H1 (cell line): Measurements from ENCODE around the gene CERS1. TPM values are rescaled to one million over a fixed set of nuclear protein-coding genes. Genes with fewer than 3 reads are reported as not detected.
A peak's percentile ranks its signal among the peaks of the same experiment; 100 is the strongest.

Experiments
- ASH2L ChIP-seq: fragments of 200-600, 300-600 bp; sonication (generic); IDR thresholded peaks from one replicate; pipeline ENCODE4 v1.7.1; 2017; ENCODE audit warnings: low read length
- BRCA1 ChIP-seq: IDR thresholded peaks from 2 replicates; pipeline ENCODE4 v1.6.1; 2012; ENCODE audit warnings: low read depth, low read length, improper control_type of control experiment
- CEBPB ChIP-seq: IDR thresholded peaks from 2 replicates; pipeline ENCODE4 v1.6.1; 2012; ENCODE audit warnings: low read depth, low read length
- CTBP2 ChIP-seq: IDR thresholded peaks from 2 replicates; pipeline ENCODE4 v1.7.0; 2011; ENCODE audit warnings: borderline replicate concordance, mild to moderate bottlenecking, moderate library complexity, mixed read lengths, low read length; ENCODE audit not compliant: insufficient read depth, insufficient read length
- E2F6 ChIP-seq: IDR thresholded peaks from 2 replicates; pipeline ENCODE4 v1.6.1; 2012; ENCODE audit warnings: inconsistent platforms
- FOSL1 ChIP-seq: IDR thresholded peaks from 2 replicates; pipeline ENCODE4 v1.6.1; 2011; ENCODE audit warnings: mild to moderate bottlenecking, low read depth, low read length, moderate library complexity; ENCODE audit not compliant: insufficient read depth
- GTF2F1 ChIP-seq: IDR thresholded peaks from 2 replicates; pipeline ENCODE4 v1.6.1; 2012; ENCODE audit warnings: low read depth, low read length, improper control_type of control experiment, borderline replicate concordance
- HDAC6 ChIP-seq: IDR thresholded peaks from one replicate; pipeline ENCODE4 v1.7.1; 2012; ENCODE audit warnings: low read depth, mild to moderate bottlenecking, inconsistent platforms, low read length, moderate library complexity
- JUND ChIP-seq: IDR thresholded peaks from 2 replicates; pipeline ENCODE4 v1.6.1; 2011; ENCODE audit warnings: mild to moderate bottlenecking, improper control_type of control experiment, low read length
- KDM1A ChIP-seq: fragments of 200-600, 300-600 bp; sonication (generic); IDR thresholded peaks from 2 replicates; pipeline ENCODE4 v1.7.1; 2016; ENCODE audit warnings: mild to moderate bottlenecking, low read length, borderline replicate concordance
- KDM5A ChIP-seq: fragments of 200-600 bp; IDR thresholded peaks from 2 replicates; pipeline ENCODE4 v1.7.1; 2012; ENCODE audit warnings: mild to moderate bottlenecking, low read length, inconsistent platforms, mixed read lengths
- MAX ChIP-seq: IDR thresholded peaks from 2 replicates; pipeline ENCODE4 v1.6.1; 2012; ENCODE audit warnings: inconsistent platforms
- PHF8 ChIP-seq: fragments of 200-600 bp; sonication (generic); conservative IDR thresholded peaks from 2 replicates; pipeline ENCODE4 v1.7.1; 2012; ENCODE audit warnings: low read depth, mild to moderate bottlenecking, inconsistent platforms, low read length, moderate library complexity
- RFX5 ChIP-seq: IDR thresholded peaks from 2 replicates; pipeline ENCODE4 v1.6.1; 2011; ENCODE audit warnings: low read depth, low read length, improper control_type of control experiment, borderline replicate concordance
- SIN3A ChIP-seq, 2 experiments: IDR thresholded peaks in 1 of 2; conservative IDR thresholded peaks in 1 of 2; 2 replicates each; pipeline ENCODE4 v1.6.1; 2011 to 2012; ENCODE audit warnings: low read length in 2 of 2, improper control_type of control experiment in 1 of 2, low read depth in 1 of 2, mild to moderate bottlenecking in 1 of 2
- SP4 ChIP-seq: IDR thresholded peaks from 2 replicates; pipeline ENCODE4 v1.6.1; 2012; ENCODE audit warnings: low read length, inconsistent platforms
- SRF ChIP-seq: IDR thresholded peaks from 2 replicates; pipeline ENCODE4 v1.6.1; 2011; ENCODE audit warnings: mild to moderate bottlenecking, low read depth, low read length, moderate library complexity
- TAF1 ChIP-seq: IDR thresholded peaks from 2 replicates; pipeline ENCODE4 v1.6.1; 2011; ENCODE audit warnings: mild to moderate bottlenecking, low read depth, low read length
- TCF12 ChIP-seq: IDR thresholded peaks from 2 replicates; pipeline ENCODE4 v1.6.1; 2011; ENCODE audit warnings: low read depth, mild to moderate bottlenecking, low read length
- USF2 ChIP-seq: IDR thresholded peaks from 2 replicates; pipeline ENCODE4 v1.6.1; 2011; ENCODE audit warnings: low read length, improper control_type of control experiment
- polyA plus RNA-seq, 7 experiments: library from polyadenylated mRNA; depleted of rRNA in 3 of 7; stranded (reverse) in 5 of 7; unstranded in 2 of 7; fragments of >200 nt in 5 of 7; fragments of 200-250 nt in 2 of 7; gene quantifications; 1 replicate in 5 of 7; 2 replicates in 1 of 7; 4 replicates in 1 of 7; pipeline versions ENCODE4 v1.2.1 to v1.2.3, GENCODE V29; 2011 to 2013; ENCODE audit warnings: missing spikeins in 2 of 7, mixed read lengths in 2 of 7
- total RNA-seq: library from RNA; stranded (reverse); fragmentation: NEBNext Ultra II Directional; extraction: Animal tissue kit (Norgen Biotek cat#: 25700); gene quantifications from 2 replicates; pipeline ENCODE4 v1.2.1, GENCODE V29; 2021
- TF ChIP-seq, protein P1 (sequence below): IDR thresholded peaks from 2 replicates; pipeline ENCODE4 v1.6.1; 2012; ENCODE audit warnings: low read length, inconsistent platforms

CERS1 gene
- total and polyA plus RNA-seq, 2 of the 8 experiments (the other 6 are each of a cell fraction or from before 2014, with no cell fraction given) = 18.6 to 51.0 TPM

DNA sequence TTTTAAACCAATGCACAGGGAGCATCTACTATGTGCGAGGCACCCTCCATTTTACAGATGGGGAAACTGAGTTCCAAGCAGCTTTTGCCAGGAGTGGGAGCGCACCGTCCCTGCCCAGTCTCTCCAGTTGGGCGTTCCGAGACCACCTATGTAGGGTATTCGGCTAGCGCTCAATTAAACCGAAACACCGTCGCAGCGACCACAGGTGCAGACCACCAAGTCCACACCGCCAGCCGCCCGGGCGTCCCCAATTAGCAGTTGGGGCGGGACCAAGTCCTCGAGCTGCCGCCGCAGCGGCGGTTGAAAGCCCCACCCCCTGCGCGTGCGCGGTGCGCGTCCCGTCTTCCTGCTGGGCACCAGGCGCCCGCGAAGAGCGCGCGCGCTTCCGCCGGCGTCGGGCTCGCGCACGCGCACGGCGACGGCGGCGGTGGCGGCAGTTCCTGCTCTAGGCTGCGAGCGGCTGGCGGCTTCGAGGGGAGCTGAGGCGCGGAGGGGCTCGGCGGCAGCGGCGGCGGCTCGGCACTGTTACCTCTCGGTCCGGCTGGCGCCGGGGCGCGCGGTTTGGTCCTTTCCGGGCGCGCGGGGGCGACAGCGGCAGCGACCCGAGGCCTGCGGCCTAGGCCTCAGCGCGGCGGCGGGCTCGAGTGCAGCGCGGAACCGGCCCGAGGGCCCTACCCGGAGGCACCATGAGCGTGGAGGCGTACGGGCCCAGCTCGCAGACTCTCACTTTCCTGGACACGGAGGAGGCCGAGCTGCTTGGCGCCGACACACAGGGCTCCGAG is 64.2 kb downstream of the CERS1 start, which contains the start of gene UPF1 (continued):
- TF ChIP-seq, protein P1, sequence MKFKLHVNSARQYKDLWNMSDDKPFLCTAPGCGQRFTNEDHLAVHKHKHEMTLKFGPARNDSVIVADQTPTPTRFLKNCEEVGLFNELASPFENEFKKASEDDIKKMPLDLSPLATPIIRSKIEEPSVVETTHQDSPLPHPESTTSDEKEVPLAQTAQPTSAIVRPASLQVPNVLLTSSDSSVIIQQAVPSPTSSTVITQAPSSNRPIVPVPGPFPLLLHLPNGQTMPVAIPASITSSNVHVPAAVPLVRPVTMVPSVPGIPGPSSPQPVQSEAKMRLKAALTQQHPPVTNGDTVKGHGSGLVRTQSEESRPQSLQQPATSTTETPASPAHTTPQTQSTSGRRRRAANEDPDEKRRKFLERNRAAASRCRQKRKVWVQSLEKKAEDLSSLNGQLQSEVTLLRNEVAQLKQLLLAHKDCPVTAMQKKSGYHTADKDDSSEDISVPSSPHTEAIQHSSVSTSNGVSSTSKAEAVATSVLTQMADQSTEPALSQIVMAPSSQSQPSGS = no peak
- no peak for TF ChIP-seq SIN3A (conservative IDR thresholded peaks at IDR 0.05 in 1 of 2, IDR thresholded peaks at IDR 0.05 in 1 of 2; ENCODE audit: low read depth in 1 of 2, low read length in 2 of 2)
- TF ChIP-seq BRCA1 = no peak
- TF ChIP-seq TCF12 = no peak
- no peak for TF ChIP-seq GTF2F1
- no peak for TF ChIP-seq RFX5
- peak; percentile 38 for TF ChIP-seq E2F6
- TF ChIP-seq KDM1A = peak; percentile 89
- peak; percentile 88 for TF ChIP-seq PHF8
- no peak for TF ChIP-seq USF2
- TF ChIP-seq SP4 = no peak
- TF ChIP-seq HDAC6 = no peak
- TF ChIP-seq CEBPB = no peak
- TF ChIP-seq CTBP2 = no peak
- TF ChIP-seq ASH2L = no peak
- no peak for TF ChIP-seq JUND
- TF ChIP-seq MAX = no peak; the same call in 1 of the 2 replicates
- TF ChIP-seq FOSL1 = no peak
- TF ChIP-seq KDM5A = no peak
- no peak for TF ChIP-seq SRF
- peak; percentile 93 for TF ChIP-seq TAF1
